Measurements from ENCODE around the gene DCTN4. TPM values are rescaled to one million over a fixed set of nuclear protein-coding genes. Genes with fewer than 3 reads are reported as not detected.
A peak's percentile ranks its signal among the peaks of the same experiment; 100 is the strongest.

Gene DCTN4
- total and polyA plus RNA-seq, 9 donors, result 27.0 to 87.4 (median 69.0) TPM

- intact Hi-C loops (cut with DNase I), result no loop called here
- no peak for TF ChIP-seq POLR2A (IDR thresholded peaks at IDR 0.05)
- no peak for TF ChIP-seq EP300 (IDR thresholded peaks at IDR 0.05)
- TF ChIP-seq CTCF (IDR thresholded peaks at IDR 0.05), result no peak
- no peak for DNase-seq
- H3K9me3 ChIP-seq, result no peaks in the 10 kb centered on the region
- no peak overlapping the region for H3K4me3 ChIP-seq
- peaks cover 9% of the 10 kb centered on the region for H3K4me1 ChIP-seq (ENCODE audit: insufficient read depth)
- H3K27me3 ChIP-seq, result no peaks in the 10 kb centered on the region
- 93 to 95% (median 94%) methylated on average over 3 of the region's 3 CpGs for WGBS, 3 donors
- H3K36me3 ChIP-seq, result no peaks in the 10 kb centered on the region
- no peak overlapping the region for H3K27ac ChIP-seq
Observed at GRCh38 chr5:150663936-150664335, 94.9 kb downstream of the DCTN4 start.

GRCh38 chr5:150662731-150663516, 95.9 kb downstream of the DCTN4 start:
- 73 to 84% (median 80%) methylated on average over 4 of the region's 4 CpGs for WGBS, 3 donors
- Histone ChIP-seq H3K27me3 (no peaks in the 10 kb centered on the region), H3K27ac (no peak overlapping the region), H3K4me3 (no peak overlapping the region), H3K9me3 (no peaks in the 10 kb centered on the region), H3K4me1 (ENCODE audit: insufficient read depth) (peaks cover 10% of the 10 kb centered on the region), H3K36me3 (no peaks in the 10 kb centered on the region)
- intact Hi-C loops (cut with DNase I), result no loop called here
- no peak for DNase-seq
- TF ChIP-seq CTCF (IDR thresholded peaks at IDR 0.05) (no peak), POLR2A (IDR thresholded peaks at IDR 0.05) (no peak), EP300 (IDR thresholded peaks at IDR 0.05) (no peak)

GRCh38 chr5:150661821-150662596, 96.8 kb downstream of the DCTN4 start:
- Histone ChIP-seq H3K27ac (no peak overlapping the region), H3K9me3 (no peaks in the 10 kb centered on the region), H3K27me3 (no peaks in the 10 kb centered on the region), H3K4me1 (ENCODE audit: insufficient read depth) (peaks cover 17% of the 10 kb centered on the region), H3K4me3 (no peak overlapping the region), H3K36me3 (no peaks in the 10 kb centered on the region)
- WGBS, 3 donors, result 86 to 92% (median 91%) methylated on average over 10 of the region's 10 CpGs
- intact Hi-C loops (cut with DNase I), result no loop called here
- no peak for DNase-seq
- TF ChIP-seq CTCF (IDR thresholded peaks at IDR 0.05), result no peak
- TF ChIP-seq POLR2A (IDR thresholded peaks at IDR 0.05), result no peak
- no peak for TF ChIP-seq EP300 (IDR thresholded peaks at IDR 0.05)

- H3K4me3 ChIP-seq, result no peak within 1 kb of the TSS
- WGBS, 3 donors, result 67 to 76% (median 71%) methylated on average over 7 of the region's 7 CpGs
- H3K36me3 ChIP-seq, result no peaks in the 10 kb centered on the region
- H3K4me1 ChIP-seq (ENCODE audit: insufficient read depth), result peaks cover 18% of the 10 kb centered on the region
- DNase-seq, result peak in 1 of 5 donors; percentile 25
- intact Hi-C loops (cut with DNase I), result no loop called here
- H3K9me3 ChIP-seq, result no peaks in the 10 kb centered on the region
- H3K27me3 ChIP-seq, result no peaks in the 10 kb centered on the region
- no peak for TF ChIP-seq EP300 (IDR thresholded peaks at IDR 0.05)
- no peak for TF ChIP-seq POLR2A (IDR thresholded peaks at IDR 0.05)
- TF ChIP-seq CTCF (IDR thresholded peaks at IDR 0.05), result no peak
- peak within 1 kb of the TSS in 1 of 2 donors; percentile 41 for H3K27ac ChIP-seq
Observed at GRCh38 chr5:150661086-150661485, 97.7 kb downstream of the DCTN4 start, which contains the start of gene MYOZ3. Gene MYOZ3, plus strand, starts transcription at chr5:150661251. Its CDS starts 1,691 bp downstream, at chr5:150662942.
